HepG2 (cell line): Measurements from ENCODE around the gene TMEM217.

Source experiments
- CHD4 ChIP-seq: fragments of 200-600 bp; sonication (generic); IDR thresholded peaks from 2 replicates; pipeline ENCODE4 v1.7.0; 2017; ENCODE audit warnings: mild to moderate bottlenecking, low read length, borderline replicate concordance
- GABPB1 ChIP-seq: IDR thresholded peaks from 2 replicates; pipeline ENCODE4 v1.6.1; 2016; ENCODE audit warnings: mild to moderate bottlenecking, missing genetic modification reagents, moderate library complexity, missing compliant biosample characterization
- HMG20B ChIP-seq: conservative IDR thresholded peaks from 2 replicates; pipeline ENCODE4 v1.6.1; 2016; ENCODE audit warnings: missing genetic modification reagents, missing compliant biosample characterization
- SNAI1 ChIP-seq: sonication (generic); formaldehyde crosslinking; IDR thresholded peaks from 2 replicates; pipeline ENCODE4 v1.5.0; 2020; ENCODE audit warnings: mild to moderate bottlenecking, missing genetic modification reagents, borderline replicate concordance
- ZNF138 ChIP-seq: sonication (generic); formaldehyde crosslinking; IDR thresholded peaks from 2 replicates; pipeline ENCODE4 v1.5.0; 2020; ENCODE audit warnings: mild to moderate bottlenecking, low read depth, missing genetic modification reagents
- ZNF230 ChIP-seq: sonication (generic); formaldehyde crosslinking; IDR thresholded peaks from 2 replicates; pipeline ENCODE4 v1.4.0; 2020; ENCODE audit warnings: mild to moderate bottlenecking, missing genetic modification reagents
- ZNF605 ChIP-seq: sonication (generic); formaldehyde crosslinking; IDR thresholded peaks from 2 replicates; pipeline ENCODE4 v1.8.0; 2022; ENCODE audit warnings: mild to moderate bottlenecking, missing genetic modification reagents
- ZNF800 ChIP-seq: sonication (generic); formaldehyde crosslinking; IDR thresholded peaks from 2 replicates; pipeline ENCODE4 v1.4.0; 2020; ENCODE audit warnings: missing genetic modification reagents
- ZSCAN29 ChIP-seq: sonication (generic); formaldehyde crosslinking; conservative IDR thresholded peaks from 2 replicates; pipeline ENCODE4 v1.4.0; 2020; ENCODE audit warnings: mild to moderate bottlenecking, missing genetic modification reagents
- TF ChIP-seq, protein P1 (sequence below): sonication (generic); formaldehyde crosslinking; IDR thresholded peaks from 2 replicates; pipeline ENCODE4 v1.8.1; 2023; ENCODE audit warnings: mild to moderate bottlenecking, inconsistent platforms, moderate library complexity, missing genetic modification reagents, borderline replicate concordance

- TF ChIP-seq ZNF230 (CRISPR knock-in tag) (no peak), ZSCAN29 (CRISPR knock-in tag) (no peak), GABPB1 (no peak), ZNF605 (no peak), ZNF800 (CRISPR knock-in tag) (no peak), ZNF138 (CRISPR knock-in tag) (no peak), HMG20B (no peak), CHD4 (peak; percentile 63; the same call in 1 of the 2 replicates), SNAI1 (CRISPR knock-in tag) (0 out of 2 replicates have a peak, but pooled peaks have one; percentile 92)
- TF ChIP-seq, protein P1, sequence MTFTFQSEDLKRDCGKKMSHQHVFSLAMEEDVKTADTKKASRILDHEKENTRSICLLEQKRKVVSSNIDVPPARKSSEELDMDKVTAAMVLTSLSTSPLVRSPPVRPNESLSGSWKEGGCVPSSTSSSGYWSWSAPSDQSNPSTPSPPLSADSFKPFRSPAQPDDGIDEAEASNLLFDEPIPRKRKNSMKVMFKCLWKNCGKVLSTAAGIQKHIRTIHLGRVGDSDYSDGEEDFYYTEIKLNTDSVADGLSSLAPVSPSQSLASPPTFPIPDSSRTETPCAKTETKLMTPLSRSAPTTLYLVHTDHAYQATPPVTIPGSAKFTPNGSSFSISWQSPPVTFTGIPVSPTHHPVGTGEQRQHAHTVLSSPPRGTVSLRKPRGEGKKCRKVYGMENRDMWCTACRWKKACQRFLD (CRISPR knock-in tag) = no peak; the same call in 1 of the 2 replicates
Observed at GRCh38 chr6:37168811-37169495, 89.0 kb downstream of the TMEM217 start.
